T-helper 9 cell (primary cell): ENCODE results near the gene PPP6C.
"Not testable (repeated sequence)": the region's sequence is repeated elsewhere in the genome, so short reads cannot be mapped to it uniquely, and the experiment has no call there.

ENCODE experiments used
- DNase-seq: peaks from one replicate; pipeline ENCODE4 v3.0.0-alpha.2; 2020
- total RNA-seq, 2 donors: gene quantifications; one replicate each; lab custom pipeline; 2026; lab: John Stamatoyannopoulos, UW

Gene PPP6C
- total RNA-seq: 48.0 to 92.0 reads per million in 2 donors

GRCh38 chr9:125189361-125190289 is at the start of gene PPP6C:
TSS of gene PPP6C (minus strand) at chr9:125189803. CDS start at chr9:125189718, 85 bp downstream.
- peak; percentile 96 for DNase-seq

- no peak for DNase-seq
Observed at GRCh38 chr9:125238915-125239446, 49.4 kb upstream of the PPP6C start.

GRCh38 chr9:125238127-125238914 is 48.7 kb upstream of the PPP6C start:
- DNase-seq: no peak

- not testable (repeated sequence) for DNase-seq
Observed at GRCh38 chr9:125236520-125237159, 47.0 kb upstream of the PPP6C start.

GRCh38 chr9:125235804-125236519 is 46.4 kb upstream of the PPP6C start:
- DNase-seq: no peak

- not testable (repeated sequence) for DNase-seq
Observed at GRCh38 chr9:125234099-125234498, 44.5 kb upstream of the PPP6C start.

GRCh38 chr9:125233678-125234077 is 44.1 kb upstream of the PPP6C start:
- DNase-seq: no peak

GRCh38 chr9:125227761-125228160 is 38.2 kb upstream of the PPP6C start:
- no peak for DNase-seq

GRCh38 chr9:125224858-125225257 is 35.3 kb upstream of the PPP6C start:
- DNase-seq: not testable (repeated sequence)

- DNase-seq: no peak
Observed at GRCh38 chr9:125218621-125219020, 29.0 kb upstream of the PPP6C start.

- DNase-seq: no peak
Observed at GRCh38 chr9:125214186-125214585, 24.6 kb upstream of the PPP6C start.

- DNase-seq: no peak
Observed at GRCh38 chr9:125204477-125204876, 14.9 kb upstream of the PPP6C start.

- no peak for DNase-seq
Observed at GRCh38 chr9:125202846-125203618, 13.4 kb upstream of the PPP6C start.

- peak; percentile 89 for DNase-seq
Observed at GRCh38 chr9:125200216-125201047, 10.8 kb upstream of the PPP6C start, which contains the start of gene RABEPK. TSS of gene RABEPK (plus strand) at chr9:125200542. CDS start at chr9:125203014, 2,472 bp downstream.

- not testable (repeated sequence) for DNase-seq
Observed at GRCh38 chr9:125195591-125195990, 6.0 kb upstream of the PPP6C start.

- not testable (repeated sequence) for DNase-seq
Observed at GRCh38 chr9:125194466-125194865, 4.9 kb upstream of the PPP6C start.

- no peak for DNase-seq
Observed at GRCh38 chr9:125190361-125190801, 778 bp upstream of the PPP6C start.

GRCh38 chr9:125189011-125189360 is 617 bp downstream of the PPP6C start:
- peak; percentile 36 for DNase-seq

GRCh38 chr9:125183561-125183960 is 6.0 kb downstream of the PPP6C start:
- no peak for DNase-seq

GRCh38 chr9:125183054-125183453 is 6.5 kb downstream of the PPP6C start:
- no peak for DNase-seq
